T-cell (primary cell): ENCODE results near the gene OSBPL1A. TPM values are rescaled to one million over a fixed set of nuclear protein-coding genes. Genes with fewer than 3 reads are reported as not detected.

ENCODE experiments used
- ATAC-seq, 4 experiments: fragments of 200-7000 bp in 3 of 4; fragments of 150-1000 bp in 1 of 4; cut with Tn5 transposase; replicated peaks in 1 of 4; 1 replicate in 3 of 4; 2 replicates in 1 of 4; pipeline ENCODE4 v1.10.0; 2021; ENCODE audit warnings: moderate library complexity in 3 of 4, mild to moderate bottlenecking in 2 of 4, moderate number of reproducible peaks in 1 of 4
- CTCF ChIA-PET, 2 donors: fragments of 300-600 bp; sonication (Branson Sonifier 250); formaldehyde crosslinking; loops; one replicate each; lab custom pipeline; 2022; ENCODE audit warnings: antibody characterized with exemption in 2 of 2; lab: Charles Lee
- POLR2A ChIA-PET, 2 donors: fragments of 300-600 bp; sonication (Branson Sonifier 250); formaldehyde crosslinking; loops; one replicate each; lab custom pipeline; 2022; ENCODE audit warnings: antibody characterized with exemption in 2 of 2; lab: Charles Lee
- DNase-seq, 35 experiments: peaks; one replicate each; pipeline versions ENCODE4 v3.0.0 to v3.0.0-alpha.2; 2013 to 2023
- H3K27ac ChIP-seq: one replicate; pipeline ENCODE4 v1.5.1; 2013; ENCODE audit warnings: low read length
- H3K27me3 ChIP-seq, 2 experiments: replicated peaks in 1 of 2; 1 replicate in 1 of 2; 2 replicates in 1 of 2; pipeline versions ENCODE4 v1.6.1 to v1.7.0; 2013; ENCODE audit warnings: low read length in 1 of 2, mixed read lengths in 1 of 2; ENCODE audit not compliant: control insufficient read depth in 2 of 2, insufficient read depth in 2 of 2; ENCODE audit errors: extremely low read depth in 1 of 2
- H3K36me3 ChIP-seq, 2 donors: 1 replicate in 1 of 2; 2 replicates in 1 of 2; pipeline versions ENCODE4 v1.6.1 to v1.7.0; 2013; ENCODE audit warnings: low read length in 1 of 2; ENCODE audit not compliant: control insufficient read depth in 2 of 2, insufficient read depth in 1 of 2; ENCODE audit errors: extremely low read depth in 1 of 2
- H3K4me1 ChIP-seq, 2 experiments: 1 replicate in 1 of 2; 2 replicates in 1 of 2; pipeline versions ENCODE4 v1.6.1 to v1.7.0; 2013; ENCODE audit warnings: low read length in 2 of 2, mixed read lengths in 1 of 2; ENCODE audit not compliant: insufficient read depth in 2 of 2, control insufficient read depth in 1 of 2; ENCODE audit errors: extremely low read depth in 1 of 2
- H3K4me3 ChIP-seq, 2 donors: 1 replicate in 1 of 2; 2 replicates in 1 of 2; pipeline versions ENCODE4 v1.5.1 to v1.7.0; 2013; ENCODE audit warnings: mild to moderate bottlenecking in 2 of 2, low read length in 1 of 2, moderate library complexity in 1 of 2; ENCODE audit not compliant: control insufficient read depth in 1 of 2; ENCODE audit errors: extremely low read depth in 1 of 2
- H3K9me3 ChIP-seq: 2 replicates; pipeline ENCODE4 v1.7.0; 2013
- H3K27ac Mint-ChIP-seq, 2 donors: one replicate each; pipeline ENCODE4 v1.8.0; 2020 to 2021; ENCODE audit warnings: mild to moderate bottlenecking in 2 of 2, mixed read lengths in 2 of 2
- H3K27me3 Mint-ChIP-seq, 2 donors: one replicate each; pipeline ENCODE4 v1.8.0; 2021 to 2022; ENCODE audit warnings: mixed read lengths in 2 of 2
- H3K36me3 Mint-ChIP-seq: one replicate; pipeline ENCODE4 v1.8.0; 2021; ENCODE audit warnings: mixed read lengths
- H3K4me1 Mint-ChIP-seq, 3 donors: one replicate each; pipeline ENCODE4 v1.8.0; 2020 to 2022; ENCODE audit warnings: mixed read lengths in 3 of 3, mild to moderate bottlenecking in 1 of 3
- H3K4me3 Mint-ChIP-seq, 3 donors: one replicate each; pipeline ENCODE4 v1.8.0; 2020 to 2022; ENCODE audit warnings: mild to moderate bottlenecking in 3 of 3, mixed read lengths in 3 of 3, moderate library complexity in 3 of 3
- H3K9me3 Mint-ChIP-seq, 3 donors: one replicate each; pipeline ENCODE4 v1.8.0; 2020 to 2022; ENCODE audit warnings: mixed read lengths in 3 of 3
- WGBS: methylation state at CpG from one replicate; pipeline ENCODE4 v1.1.5; 2013; ENCODE audit warnings: missing lambda C conversion rate; ENCODE audit not compliant: insufficient coverage; 5-methylcytosine and 5-hydroxymethylcytosine counted together
- total RNA-seq, 35 experiments: library from RNA in 6 of 35; stranded (reverse) in 6 of 35; fragments of 120-200 nt in 1 of 35; gene quantifications; one replicate each; pipeline versions ENCODE4 v1.2.1 to v1.2.4 and lab custom pipeline; 2013 to 2026

The OSBPL1A gene
- total RNA-seq, 5 donors from 2014 or later (not counting 1 experiment from before 2014, with no cell fraction given), result 3.3 to 6.4 (median 4.0) TPM

GRCh38 chr18:24395049-24395795 is 2.4 kb downstream of the OSBPL1A start:
- Histone ChIP-seq H3K27ac (no peak overlapping the region), H3K27me3 (peaks cover 0 to 17% of the 10 kb centered on the region in 2 experiments), H3K36me3 (no peaks in the 10 kb centered on the region), H3K9me3 (no peaks in the 10 kb centered on the region), H3K4me1 (peaks cover 4 to 12% of the 10 kb centered on the region in 2 experiments), H3K4me3 (no peak overlapping the region)
- H3K4me3 Mint-ChIP-seq, result no peak overlapping the region
- no peaks in the 10 kb centered on the region for H3K9me3 Mint-ChIP-seq
- DNase-seq, result no peak
- POLR2A ChIA-PET, result no interaction called here
- peak overlapping the region in 1 of 2 donors; percentile 71 for H3K27ac Mint-ChIP-seq
- ATAC-seq, result no peak
- peaks cover 12 to 23% (median 18%) of the 10 kb centered on the region in 3 donors for H3K4me1 Mint-ChIP-seq
- H3K36me3 Mint-ChIP-seq, result no peaks in the 10 kb centered on the region
- CTCF ChIA-PET, result no interaction called here
- WGBS, result no CpG with 5 or more reads among the region's 11 CpGs
- H3K27me3 Mint-ChIP-seq, result no peaks in the 10 kb centered on the region

GRCh38 chr18:24388957-24389356 is 8.7 kb downstream of the OSBPL1A start:
- Mint-ChIP-seq H3K4me3 (no peak overlapping the region), H3K36me3 (peaks cover 2% of the 10 kb centered on the region), H3K27me3 (peaks cover 0 to 3% of the 10 kb centered on the region in 2 donors), H3K9me3 (no peaks in the 10 kb centered on the region), H3K4me1 (no peaks in the 10 kb centered on the region), H3K27ac (no peak overlapping the region)
- H3K27ac ChIP-seq, result no peak overlapping the region
- DNase-seq (no peak), ATAC-seq (no peak)
- WGBS, result 86% methylated on average over 1 of the region's 3 CpGs
- peaks cover 0 to 10% of the 10 kb centered on the region in 2 experiments for H3K27me3 ChIP-seq
- CTCF ChIA-PET, result interaction anchor here in 1 of 2 donors (0.7 kb wide), 1 partner anchor 53 kb away, joined by 3 read pairs; no protein-coding TSS in a partner anchor
- no peaks in the 10 kb centered on the region for H3K4me1 ChIP-seq
- no peak overlapping the region for H3K4me3 ChIP-seq
- H3K9me3 ChIP-seq, result no peaks in the 10 kb centered on the region
- POLR2A ChIA-PET, result no interaction called here
- H3K36me3 ChIP-seq, result no peaks in the 10 kb centered on the region

GRCh38 chr18:24386681-24387080 is 10.9 kb downstream of the OSBPL1A start:
- H3K27ac Mint-ChIP-seq, result no peak overlapping the region
- H3K9me3 Mint-ChIP-seq, result no peaks in the 10 kb centered on the region
- CTCF ChIA-PET, result no interaction called here
- H3K27me3 Mint-ChIP-seq, result peaks cover 0 to 3% of the 10 kb centered on the region in 2 donors
- H3K27me3 ChIP-seq, result peaks cover 0 to 6% of the 10 kb centered on the region in 2 experiments
- POLR2A ChIA-PET, result no interaction called here
- H3K4me3 Mint-ChIP-seq, result no peak overlapping the region
- H3K9me3 ChIP-seq, result no peaks in the 10 kb centered on the region
- ATAC-seq, result no peak
- peaks cover 4% of the 10 kb centered on the region for H3K36me3 Mint-ChIP-seq
- H3K36me3 ChIP-seq, result no peaks in the 10 kb centered on the region
- H3K27ac ChIP-seq, result no peak overlapping the region
- no peaks in the 10 kb centered on the region for H3K4me1 ChIP-seq
- H3K4me3 ChIP-seq, result no peak overlapping the region
- no peaks in the 10 kb centered on the region for H3K4me1 Mint-ChIP-seq
- 89% methylated on average over 4 of the region's 6 CpGs for WGBS
- no peak for DNase-seq

- POLR2A ChIA-PET, result no interaction called here
- H3K4me3 ChIP-seq, result no peak overlapping the region
- H3K9me3 ChIP-seq, result no peaks in the 10 kb centered on the region
- H3K4me1 Mint-ChIP-seq, result no peaks in the 10 kb centered on the region
- no peak overlapping the region for H3K27ac ChIP-seq
- no peaks in the 10 kb centered on the region for H3K27me3 ChIP-seq
- no CpG with 5 or more reads among the region's 1 CpG for WGBS
- H3K36me3 ChIP-seq, result no peaks in the 10 kb centered on the region
- no peaks in the 10 kb centered on the region for H3K4me1 ChIP-seq
- ATAC-seq (no peak), DNase-seq (no peak)
- H3K27ac Mint-ChIP-seq, result no peak overlapping the region
- no peak overlapping the region for H3K4me3 Mint-ChIP-seq
- no peaks in the 10 kb centered on the region for H3K27me3 Mint-ChIP-seq
- CTCF ChIA-PET, result no interaction called here
- peaks cover 8% of the 10 kb centered on the region for H3K36me3 Mint-ChIP-seq
- no peaks in the 10 kb centered on the region for H3K9me3 Mint-ChIP-seq
Measured at GRCh38 chr18:24381126-24381525, 16.5 kb downstream of the OSBPL1A start.

GRCh38 chr18:24380163-24380747 is 17.4 kb downstream of the OSBPL1A start:
- Histone ChIP-seq H3K27me3 (no peaks in the 10 kb centered on the region), H3K4me3 (no peak overlapping the region), H3K9me3 (no peaks in the 10 kb centered on the region), H3K27ac (no peak overlapping the region), H3K36me3 (no peaks in the 10 kb centered on the region), H3K4me1 (no peaks in the 10 kb centered on the region)
- no peak overlapping the region for H3K4me3 Mint-ChIP-seq
- peaks cover 12% of the 10 kb centered on the region for H3K36me3 Mint-ChIP-seq
- DNase-seq, result no peak
- ChIA-PET CTCF (no interaction called here), POLR2A (no interaction called here)
- H3K4me1 Mint-ChIP-seq, result no peaks in the 10 kb centered on the region
- H3K27me3 Mint-ChIP-seq, result no peaks in the 10 kb centered on the region
- H3K27ac Mint-ChIP-seq, result no peak overlapping the region
- H3K9me3 Mint-ChIP-seq, result no peaks in the 10 kb centered on the region
- 91% methylated on average over 6 of the region's 6 CpGs for WGBS
- ATAC-seq, result no peak

GRCh38 chr18:24378598-24378997 is 19.0 kb downstream of the OSBPL1A start:
- H3K27ac ChIP-seq, result no peak overlapping the region
- no peak overlapping the region for H3K4me3 ChIP-seq
- H3K27me3 Mint-ChIP-seq, result no peaks in the 10 kb centered on the region
- no peak overlapping the region for H3K27ac Mint-ChIP-seq
- H3K36me3 ChIP-seq, result no peaks in the 10 kb centered on the region
- H3K4me1 ChIP-seq, result no peaks in the 10 kb centered on the region
- DNase-seq (no peak), ATAC-seq (no peak)
- H3K36me3 Mint-ChIP-seq, result peaks cover 8% of the 10 kb centered on the region
- CTCF ChIA-PET, result no interaction called here
- no peaks in the 10 kb centered on the region for H3K9me3 ChIP-seq
- H3K27me3 ChIP-seq, result no peaks in the 10 kb centered on the region
- no peaks in the 10 kb centered on the region for H3K4me1 Mint-ChIP-seq
- no CpG with 5 or more reads among the region's 1 CpG for WGBS
- H3K4me3 Mint-ChIP-seq, result no peak overlapping the region
- POLR2A ChIA-PET, result no interaction called here
- H3K9me3 Mint-ChIP-seq, result no peaks in the 10 kb centered on the region
